Activated naive CD4-positive, alpha-beta T cell treated with Interleukin-2 at 50 U/mL for 16 hours (primary cell): ENCODE data around the gene KIAA0040.
"Not testable (repeated sequence)": the region's sequence is repeated elsewhere in the genome, so short reads cannot be mapped to it uniquely, and the experiment has no call there.

Source experiments
- DNase-seq: peaks from one replicate; pipeline ENCODE4 v3.0.0-alpha.2; 2020

KIAA0040 gene

DNA sequence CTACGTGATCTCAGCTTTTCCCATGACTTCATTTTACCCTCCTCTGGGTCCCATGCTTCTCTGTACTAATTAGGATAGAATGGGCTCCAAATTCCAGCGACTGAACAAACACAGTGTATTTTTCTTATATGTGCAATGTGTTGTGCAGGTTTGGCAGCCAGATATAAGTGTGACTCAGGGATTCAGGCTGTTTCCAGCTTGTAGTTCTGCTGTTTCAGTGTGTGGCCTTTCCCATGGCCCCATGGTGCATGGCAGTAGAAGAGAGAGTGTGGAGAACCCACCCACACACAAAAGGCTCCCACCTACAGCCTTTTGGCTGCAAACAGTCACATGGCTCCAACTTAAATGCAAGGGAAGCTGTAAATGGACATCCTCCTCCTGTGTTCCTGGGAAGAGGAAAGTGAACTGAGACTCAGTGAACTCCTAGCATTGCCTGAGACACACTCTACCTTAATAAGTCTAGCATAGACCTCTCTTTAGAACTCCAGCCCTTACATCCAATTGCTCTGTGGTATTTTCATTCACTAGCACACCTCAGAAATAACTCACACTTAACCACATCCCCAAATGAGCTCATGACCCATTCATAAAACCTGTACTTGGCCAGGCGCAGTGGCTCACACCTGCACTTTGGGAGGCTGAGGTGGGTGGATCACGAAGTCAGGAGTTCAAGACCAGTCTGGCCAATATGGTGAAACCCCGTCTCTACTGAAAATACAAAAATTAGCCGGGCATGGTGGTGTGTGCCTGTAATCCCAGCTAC is 58.7 kb downstream of the KIAA0040 start:
- DNase-seq, result no peak

- no peak for DNase-seq
Observed at GRCh38 chr1:175132436-175132835, 60.1 kb downstream of the KIAA0040 start.

- no peak for DNase-seq
Observed at GRCh38 chr1:175131095-175131494, 61.5 kb downstream of the KIAA0040 start.

- no peak for DNase-seq
Observed at GRCh38 chr1:175130649-175131045, 61.9 kb downstream of the KIAA0040 start.

GRCh38 chr1:175129997-175130648 is 62.5 kb downstream of the KIAA0040 start:
- no peak for DNase-seq

- DNase-seq, result no peak
Observed at GRCh38 chr1:175129644-175129996, 63.0 kb downstream of the KIAA0040 start.

DNA sequence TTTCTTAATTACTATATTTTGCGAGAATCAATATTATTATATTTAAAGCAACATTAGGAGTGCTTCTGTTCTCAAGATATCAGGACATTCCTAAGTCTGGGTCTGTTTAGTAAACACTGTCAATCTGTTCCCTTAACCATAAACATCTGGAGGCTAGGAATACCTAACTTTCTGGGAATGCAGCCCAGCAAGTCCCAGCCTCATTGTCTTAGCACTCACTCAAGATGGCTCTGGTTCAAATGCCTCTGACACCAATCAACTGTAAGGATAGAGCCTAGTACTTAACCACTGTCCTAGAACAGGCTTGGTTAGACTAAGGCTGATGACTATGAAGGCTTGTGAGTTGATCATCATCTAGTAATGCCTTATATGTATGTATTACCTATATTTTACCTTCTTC is 63.4 kb downstream of the KIAA0040 start:
- DNase-seq, result no peak

- DNase-seq, result no peak
Observed at GRCh38 chr1:175128523-175128922, 64.1 kb downstream of the KIAA0040 start.

DNA sequence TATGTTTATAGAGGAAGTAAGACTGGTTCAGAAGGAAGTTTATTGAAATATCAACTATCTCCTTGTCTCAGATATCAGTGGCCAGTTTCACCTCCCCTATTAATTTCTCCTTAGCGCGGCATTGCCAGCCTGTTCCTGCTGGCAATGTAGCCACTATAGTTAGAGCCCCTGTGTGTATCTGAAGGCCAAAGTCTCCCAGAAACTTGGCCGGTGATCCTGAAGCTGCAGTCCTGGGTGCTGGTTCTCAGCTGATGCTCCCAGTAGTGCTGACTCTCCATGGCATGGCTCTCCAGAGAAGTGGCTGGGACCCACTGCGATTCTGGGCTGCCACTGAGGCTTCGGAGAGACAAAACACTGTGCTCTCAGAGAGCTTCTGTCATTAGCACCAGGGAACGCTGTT is 65.0 kb downstream of the KIAA0040 start:
- DNase-seq, result no peak

- no peak for DNase-seq
Observed at GRCh38 chr1:175126347-175126746, 66.2 kb downstream of the KIAA0040 start.

DNA sequence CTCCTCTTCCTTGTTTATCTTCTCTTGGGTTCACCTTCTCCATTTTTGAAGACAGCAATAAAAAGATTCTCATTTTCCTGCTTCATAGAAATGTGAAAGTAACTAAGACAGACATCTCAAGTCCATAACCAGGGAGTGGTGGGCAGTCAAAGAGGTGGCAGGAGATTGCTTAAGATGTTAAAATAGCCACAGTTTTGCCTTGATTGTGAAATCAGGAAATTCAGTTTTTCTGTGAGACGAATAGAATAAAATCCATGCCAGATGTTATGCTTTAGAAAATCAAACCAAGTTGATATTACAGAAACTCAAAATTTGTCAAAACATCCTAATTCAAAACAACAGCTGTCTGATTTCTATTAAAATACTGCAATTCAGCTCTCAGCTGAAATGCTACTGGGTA is 67.7 kb downstream of the KIAA0040 start:
- DNase-seq, result no peak

- DNase-seq, result no peak
Observed at GRCh38 chr1:175120511-175120910, 72.1 kb downstream of the KIAA0040 start.

DNA sequence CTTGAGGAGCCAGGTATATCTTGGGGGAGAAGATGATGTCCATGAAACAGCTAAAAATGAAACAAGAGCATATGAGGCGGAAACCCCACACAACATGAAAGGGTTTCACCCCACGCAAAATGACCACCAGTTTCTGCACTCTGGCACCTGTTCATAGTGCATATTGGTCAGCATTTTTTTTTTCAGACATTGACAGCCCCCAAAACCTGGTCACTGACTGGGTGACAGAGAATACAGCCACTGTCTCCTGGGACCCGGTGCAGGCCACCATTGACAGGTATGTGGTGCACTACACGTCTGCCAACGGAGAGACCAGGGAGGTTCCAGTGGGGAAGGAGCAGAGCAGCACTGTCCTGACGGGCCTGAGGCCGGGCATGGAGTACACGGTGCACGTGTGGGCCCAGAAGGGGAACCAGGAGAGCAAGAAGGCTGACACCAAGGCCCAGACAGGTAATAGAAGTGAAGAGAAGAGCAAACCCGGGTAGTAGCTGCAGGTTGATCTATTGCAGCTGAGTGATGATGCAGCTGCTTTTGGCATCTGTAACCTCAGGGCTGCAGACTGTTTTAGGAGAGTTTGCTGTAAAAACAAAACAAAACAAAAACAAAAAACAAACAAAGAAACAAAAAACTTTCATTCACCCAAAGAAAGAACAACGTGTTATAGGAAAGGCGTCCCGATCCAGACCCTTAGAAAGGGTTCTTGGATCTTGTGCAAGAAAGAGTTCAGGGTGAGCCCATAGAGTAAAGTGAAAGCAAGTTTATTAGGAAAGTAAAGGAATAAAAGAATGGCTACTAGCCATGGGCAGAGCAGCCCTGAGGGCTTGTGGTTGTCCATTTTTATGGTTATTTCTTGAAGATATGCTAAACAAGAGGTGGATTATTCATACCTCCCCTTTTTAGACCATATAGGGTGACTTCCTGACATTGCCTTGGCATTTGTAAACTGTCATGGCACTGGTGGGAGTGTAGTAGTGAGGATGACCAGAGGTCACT is 73.9 kb downstream of the KIAA0040 start:
- DNase-seq, result no peak

- no peak for DNase-seq
Observed at GRCh38 chr1:175116903-175117302, 75.7 kb downstream of the KIAA0040 start.

- no peak for DNase-seq
Observed at GRCh38 chr1:175116210-175116798, 76.3 kb downstream of the KIAA0040 start.

GRCh38 chr1:175114996-175115395 is 77.6 kb downstream of the KIAA0040 start:
- no peak for DNase-seq

DNA sequence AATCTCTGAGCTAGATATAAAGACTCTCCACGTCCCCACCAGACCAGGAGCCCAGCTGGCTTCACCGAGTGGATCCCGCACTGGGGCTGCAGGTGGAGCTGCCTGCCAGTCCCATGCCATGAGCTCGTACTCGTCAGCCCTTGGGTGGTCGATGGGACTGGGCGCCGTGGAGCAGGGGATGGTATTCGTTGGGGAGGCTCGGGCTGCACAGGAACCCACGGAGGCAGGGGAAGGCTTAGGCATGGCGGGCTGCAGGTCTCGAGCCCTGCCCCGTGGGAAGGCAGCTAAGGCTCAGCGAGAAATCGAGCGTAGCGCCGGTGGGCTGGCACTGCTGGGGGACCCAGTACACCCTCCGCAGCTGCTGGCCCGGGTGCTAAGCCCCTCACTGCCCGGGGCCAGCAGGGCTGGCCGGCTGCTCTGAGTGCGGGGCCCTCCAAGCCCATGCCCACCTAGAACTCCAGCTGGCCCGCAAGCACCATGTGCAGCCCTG is 84.2 kb downstream of the KIAA0040 start:
- DNase-seq, result not testable (repeated sequence)
